ENCODE results near the gene TLCD3B. TPM values are rescaled to one million over a fixed set of nuclear protein-coding genes. Genes with fewer than 3 reads are reported as not detected.

The TLCD3B gene
- total and polyA plus RNA-seq, 4 donors: 0.05 to 0.65 TPM; not detected in 2

GRCh38 chr16:30068333-30068732 is 37.3 kb upstream of the TLCD3B start:
- 85% methylated on average over 9 of the region's 9 CpGs for WGBS
- Histone ChIP-seq H3K4me3 (ENCODE audit: low read depth in 1 of 3, low read length in 3 of 3) (no peak overlapping the region), H3K9ac (ENCODE audit: low read depth in 1 of 2, low read length in 2 of 2) (no peak overlapping the region)

More at GRCh38 chr16:30068333-30068732, 37.3 kb upstream of the TLCD3B start:
- DNase-seq (ENCODE audit: low spot score): no peak
- Histone ChIP-seq H3K4me1 (ENCODE audit: control insufficient read depth in 4 of 4, insufficient read depth in 4 of 4, low read length in 3 of 4) (peaks cover 0 to 34% (median 13%) of the 10 kb centered on the region in 4 donors), H3K9me3 (ENCODE audit: control insufficient read depth in 4 of 4, low read length in 3 of 4) (no peaks in the 10 kb centered on the region), H3K36me3 (ENCODE audit: control insufficient read depth in 4 of 4, insufficient read depth in 3 of 4, low read depth in 1 of 4, low read length in 3 of 4) (peaks cover 14 to 38% (median 35%) of the 10 kb centered on the region in 4 donors), H3K27ac (ENCODE audit: low read depth in 1 of 2, low read length in 2 of 2) (no peak overlapping the region), H3K27me3 (ENCODE audit: control insufficient read depth in 4 of 4, insufficient read depth in 4 of 4, low read length in 3 of 4) (no peaks in the 10 kb centered on the region)
- TF ChIP-seq GABPA (IDR thresholded peaks at IDR 0.05 in 1 of 2, conservative IDR thresholded peaks at IDR 0.05 in 1 of 2) (no peak), REST (IDR thresholded peaks at IDR 0.05) (no peak), EGR1 (IDR thresholded peaks at IDR 0.05; ENCODE audit: low read depth in 2 of 2) (no peak), RXRA (IDR thresholded peaks at IDR 0.05) (no peak), TAF1 (conservative IDR thresholded peaks at IDR 0.05) (no peak), NR2F2 (IDR thresholded peaks at IDR 0.05) (no peak), SP1 (IDR thresholded peaks at IDR 0.05) (no peak), HNF4A (conservative IDR thresholded peaks at IDR 0.05) (no peak), RAD21 (IDR thresholded peaks at IDR 0.05) (no peak), MAX (IDR thresholded peaks at IDR 0.05) (no peak), YY1 (IDR thresholded peaks at IDR 0.05) (no peak)
- TF ChIP-seq, protein P1, sequence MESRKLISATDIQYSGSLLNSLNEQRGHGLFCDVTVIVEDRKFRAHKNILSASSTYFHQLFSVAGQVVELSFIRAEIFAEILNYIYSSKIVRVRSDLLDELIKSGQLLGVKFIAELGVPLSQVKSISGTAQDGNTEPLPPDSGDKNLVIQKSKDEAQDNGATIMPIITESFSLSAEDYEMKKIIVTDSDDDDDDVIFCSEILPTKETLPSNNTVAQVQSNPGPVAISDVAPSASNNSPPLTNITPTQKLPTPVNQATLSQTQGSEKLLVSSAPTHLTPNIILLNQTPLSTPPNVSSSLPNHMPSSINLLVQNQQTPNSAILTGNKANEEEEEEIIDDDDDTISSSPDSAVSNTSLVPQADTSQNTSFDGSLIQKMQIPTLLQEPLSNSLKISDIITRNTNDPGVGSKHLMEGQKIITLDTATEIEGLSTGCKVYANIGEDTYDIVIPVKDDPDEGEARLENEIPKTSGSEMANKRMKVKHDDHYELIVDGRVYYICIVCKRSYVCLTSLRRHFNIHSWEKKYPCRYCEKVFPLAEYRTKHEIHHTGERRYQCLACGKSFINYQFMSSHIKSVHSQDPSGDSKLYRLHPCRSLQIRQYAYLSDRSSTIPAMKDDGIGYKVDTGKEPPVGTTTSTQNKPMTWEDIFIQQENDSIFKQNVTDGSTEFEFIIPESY (IDR thresholded peaks at IDR 0.05): no peak
- TF ChIP-seq, protein P2, sequence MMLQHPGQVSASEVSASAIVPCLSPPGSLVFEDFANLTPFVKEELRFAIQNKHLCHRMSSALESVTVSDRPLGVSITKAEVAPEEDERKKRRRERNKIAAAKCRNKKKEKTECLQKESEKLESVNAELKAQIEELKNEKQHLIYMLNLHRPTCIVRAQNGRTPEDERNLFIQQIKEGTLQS (IDR thresholded peaks at IDR 0.05): no peak
- TF ChIP-seq, protein P3, sequence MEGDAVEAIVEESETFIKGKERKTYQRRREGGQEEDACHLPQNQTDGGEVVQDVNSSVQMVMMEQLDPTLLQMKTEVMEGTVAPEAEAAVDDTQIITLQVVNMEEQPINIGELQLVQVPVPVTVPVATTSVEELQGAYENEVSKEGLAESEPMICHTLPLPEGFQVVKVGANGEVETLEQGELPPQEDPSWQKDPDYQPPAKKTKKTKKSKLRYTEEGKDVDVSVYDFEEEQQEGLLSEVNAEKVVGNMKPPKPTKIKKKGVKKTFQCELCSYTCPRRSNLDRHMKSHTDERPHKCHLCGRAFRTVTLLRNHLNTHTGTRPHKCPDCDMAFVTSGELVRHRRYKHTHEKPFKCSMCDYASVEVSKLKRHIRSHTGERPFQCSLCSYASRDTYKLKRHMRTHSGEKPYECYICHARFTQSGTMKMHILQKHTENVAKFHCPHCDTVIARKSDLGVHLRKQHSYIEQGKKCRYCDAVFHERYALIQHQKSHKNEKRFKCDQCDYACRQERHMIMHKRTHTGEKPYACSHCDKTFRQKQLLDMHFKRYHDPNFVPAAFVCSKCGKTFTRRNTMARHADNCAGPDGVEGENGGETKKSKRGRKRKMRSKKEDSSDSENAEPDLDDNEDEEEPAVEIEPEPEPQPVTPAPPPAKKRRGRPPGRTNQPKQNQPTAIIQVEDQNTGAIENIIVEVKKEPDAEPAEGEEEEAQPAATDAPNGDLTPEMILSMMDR (IDR thresholded peaks at IDR 0.05; ENCODE audit: low read depth, low read length, missing input control): no peak
